Fibroblast of skin of right biceps (primary cell): ENCODE measurements around the gene SLC7A9.
"Not testable (repeated sequence)": the region's sequence is repeated elsewhere in the genome, so short reads cannot be mapped to it uniquely, and the experiment has no call there.

Source experiments
- DNase-seq: peaks from one replicate; pipeline ENCODE4 v3.0.0-alpha.2; 2013

Gene SLC7A9

GRCh38 chr19:32787161-32787813 lies 82.3 kb downstream of the SLC7A9 start:
- not testable (repeated sequence) for DNase-seq

DNA sequence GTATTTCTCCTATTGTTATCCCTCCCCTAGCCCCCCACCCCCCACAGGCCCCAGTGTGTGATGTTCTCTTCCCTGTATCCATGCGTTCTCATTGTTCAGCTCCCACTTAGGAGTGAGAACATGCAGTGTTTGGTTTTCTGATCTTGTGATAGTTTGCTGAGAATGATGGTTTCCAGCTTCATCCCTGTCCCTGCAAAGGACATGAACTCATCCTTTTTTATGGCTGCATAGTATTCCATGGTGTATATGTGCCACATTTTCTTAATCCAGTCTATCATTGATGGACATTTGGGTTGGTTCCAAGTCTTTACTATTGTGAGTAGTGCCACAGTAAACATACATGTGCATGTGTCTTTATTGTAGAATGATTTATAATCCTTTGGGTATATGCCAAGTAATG lies 87.5 kb downstream of the SLC7A9 start:
- DNase-seq = not testable (repeated sequence)

DNA sequence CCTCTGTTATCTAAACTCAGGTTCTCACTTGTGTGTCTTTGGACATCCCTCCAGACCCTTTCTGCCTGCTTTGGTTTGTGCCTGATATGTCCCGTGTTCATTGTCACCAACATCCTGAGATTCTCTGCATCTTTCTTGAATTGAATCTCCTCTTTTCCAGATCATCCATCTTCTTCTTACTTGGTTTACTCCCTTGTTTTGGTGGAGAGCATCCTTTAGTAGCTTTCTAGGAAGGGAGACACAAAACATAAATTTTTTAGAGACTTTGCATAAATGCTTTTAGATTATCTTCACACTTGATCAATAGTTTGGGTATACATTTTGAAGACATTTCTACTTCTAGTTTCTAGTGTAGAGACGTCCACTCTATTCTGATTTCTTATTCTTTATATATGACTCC lies 88.3 kb downstream of the SLC7A9 start:
- DNase-seq = no peak
